Raji (cell line): ENCODE data around the gene RPL28.

Source experiments
- POLR2A ChIP-seq: IDR thresholded peaks from 2 replicates; pipeline ENCODE4 v1.6.1; 2011; ENCODE audit warnings: low read depth, low read length, control low read depth; ENCODE audit not compliant: insufficient read depth

Gene RPL28

DNA sequence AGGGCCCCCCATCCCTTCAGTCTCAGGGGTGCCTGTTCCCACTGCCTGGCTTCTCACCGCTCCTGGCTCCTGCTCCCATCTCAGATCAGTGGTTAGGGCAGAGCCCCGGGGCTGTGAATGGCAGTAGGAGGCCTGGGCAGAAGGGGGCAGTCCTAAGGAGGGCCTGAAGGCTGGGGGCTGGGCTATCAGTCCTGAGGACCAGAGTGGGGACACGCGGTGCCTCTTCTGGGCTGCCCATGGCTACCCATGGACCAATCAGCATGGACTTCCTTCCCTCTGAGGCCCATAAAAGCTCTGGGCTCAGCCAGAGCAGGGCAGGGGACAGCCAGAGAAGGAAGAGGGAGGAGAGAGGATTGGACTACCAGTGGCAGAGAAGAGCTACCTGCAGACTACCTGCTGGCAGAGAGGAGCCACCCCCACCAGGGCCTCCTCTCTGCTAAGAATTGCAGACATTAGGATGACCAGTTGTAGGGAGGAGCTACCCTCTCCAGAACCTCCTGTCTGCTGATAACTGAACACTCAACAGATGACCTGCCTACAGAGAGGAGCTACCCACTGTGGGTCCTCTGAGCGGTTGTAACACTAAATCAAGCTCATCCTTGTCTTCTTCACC lies 34.0 kb downstream of the RPL28 start:
- TF ChIP-seq POLR2A: no peak

DNA sequence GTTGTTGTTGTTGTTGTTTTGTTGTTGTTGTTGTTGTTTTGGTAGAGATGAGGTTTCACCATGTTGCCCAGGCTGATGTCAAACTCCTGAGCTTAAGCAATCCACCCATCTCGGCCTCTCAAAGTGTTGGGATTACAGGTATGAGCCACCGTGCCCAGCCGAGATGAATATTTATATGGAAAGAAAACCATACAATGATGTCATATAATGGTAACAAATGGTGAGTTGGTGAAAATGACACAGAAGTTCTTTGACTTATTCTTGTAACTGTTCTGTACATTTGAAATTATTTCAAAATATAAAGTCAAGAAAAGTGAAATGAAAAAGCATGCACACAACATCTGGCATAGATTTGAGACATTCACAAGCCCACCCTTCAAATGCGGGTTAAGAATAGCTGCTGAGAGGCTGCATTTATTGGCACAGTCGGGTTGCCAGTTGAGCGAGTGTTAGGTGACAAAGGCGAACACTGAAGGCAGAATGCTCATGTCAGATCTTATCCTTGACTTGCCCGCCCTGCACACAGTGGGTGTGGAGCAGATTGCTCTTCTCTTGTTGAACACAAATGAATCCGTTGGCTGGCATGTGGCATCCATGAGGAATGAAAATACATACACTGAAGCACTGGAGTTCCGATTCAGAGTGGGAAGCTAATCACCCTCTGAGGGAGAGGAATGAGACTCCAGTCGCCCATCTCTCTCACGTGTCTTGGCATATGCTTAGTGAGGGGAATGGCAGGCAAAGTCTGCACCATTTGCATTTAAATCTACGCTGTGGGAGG lies 37.7 kb downstream of the RPL28 start:
- TF ChIP-seq POLR2A: no peak

- TF ChIP-seq POLR2A: no peak
These were observed 38.8 kb downstream of the RPL28 start for GRCh38 chr19:55424518-55424917.

DNA sequence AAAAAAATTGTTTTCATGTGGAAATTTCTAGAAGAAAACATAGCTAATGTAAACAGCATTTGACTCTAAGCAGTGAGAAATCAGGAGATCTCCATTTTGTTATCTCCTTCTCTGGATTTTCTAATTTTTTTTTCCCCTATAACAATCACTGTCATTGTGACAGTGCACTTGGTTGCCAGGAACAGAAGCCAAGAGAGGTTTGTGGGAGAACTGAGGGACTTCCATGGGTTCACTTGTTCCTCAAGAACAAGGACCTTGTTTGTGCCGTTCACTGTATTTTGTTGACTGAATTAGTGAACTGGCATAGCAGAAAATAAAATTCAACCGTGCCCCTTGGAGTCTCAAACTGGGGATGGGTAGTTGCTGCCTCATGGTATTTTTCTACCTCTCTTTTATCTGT lies 40.3 kb downstream of the RPL28 start:
- no peak for TF ChIP-seq POLR2A

GRCh38 chr19:55431183-55431582 lies 45.5 kb downstream of the RPL28 start:
- TF ChIP-seq POLR2A: no peak

- TF ChIP-seq POLR2A: no peak
These were observed 46.7 kb downstream of the RPL28 start for GRCh38 chr19:55432241-55432959.

DNA sequence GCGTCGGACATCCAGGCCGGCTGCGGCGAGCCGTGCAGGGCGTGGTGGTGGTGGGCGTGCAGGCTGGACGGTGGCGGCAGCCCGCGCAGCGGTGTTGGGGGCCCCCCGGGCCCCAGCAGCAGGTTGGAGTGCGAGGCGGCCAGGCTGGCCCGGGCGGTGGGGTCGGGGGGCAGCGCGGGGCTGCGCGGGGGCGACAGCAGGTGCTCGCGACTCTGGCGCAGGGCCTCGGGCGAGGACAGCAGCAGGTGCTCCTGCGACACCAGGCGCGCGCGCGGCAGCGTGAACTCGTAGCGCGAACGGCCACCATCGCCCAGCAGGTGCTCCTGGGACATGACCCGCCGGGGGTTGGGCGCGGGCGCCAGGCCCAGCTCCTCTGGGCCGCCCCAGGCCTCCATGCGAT lies 47.6 kb downstream of the RPL28 start:
- TF ChIP-seq POLR2A: no peak

- TF ChIP-seq POLR2A: no peak
These were observed 48.7 kb downstream of the RPL28 start for GRCh38 chr19:55434356-55434919.

DNA sequence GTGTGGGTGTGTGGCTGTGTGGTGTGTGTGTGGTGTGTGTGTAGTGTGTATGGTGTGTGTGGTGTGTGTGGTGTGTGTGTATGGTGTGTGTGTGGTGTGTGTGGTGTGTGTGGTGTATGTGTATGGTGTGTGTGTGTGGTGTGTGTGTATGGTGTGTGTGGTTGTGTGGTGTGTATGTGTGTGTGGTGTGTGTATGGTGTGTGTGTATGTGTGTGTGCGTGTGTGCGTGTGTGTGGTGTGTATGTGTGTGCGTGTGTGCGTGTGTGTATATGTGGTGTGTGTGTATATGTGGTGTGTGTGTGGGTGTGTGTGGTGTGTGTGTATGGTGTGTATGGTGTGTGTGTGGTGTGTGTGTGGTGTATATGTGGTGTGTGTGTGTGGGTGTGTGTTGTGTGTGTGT lies 49.3 kb downstream of the RPL28 start:
- TF ChIP-seq POLR2A: no peak

DNA sequence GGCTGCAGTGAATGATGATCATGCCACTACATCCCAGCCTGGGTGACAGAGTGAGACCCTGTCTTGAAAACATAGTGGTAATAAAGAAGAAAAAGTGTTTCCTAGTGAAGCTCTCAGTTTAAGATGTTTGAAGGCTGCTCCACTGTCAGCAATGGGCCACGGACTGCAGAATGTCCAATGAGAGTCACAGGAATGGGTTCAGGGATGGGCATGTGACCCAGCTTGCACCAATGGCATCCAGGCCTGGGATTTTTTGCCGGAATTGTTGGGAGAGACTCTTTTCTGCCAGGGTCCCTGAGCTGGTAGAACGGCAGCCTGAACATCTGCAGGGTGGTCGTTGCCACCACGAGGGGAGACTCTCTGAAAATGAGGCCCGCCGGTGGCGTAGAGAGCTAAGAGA lies 51.1 kb downstream of the RPL28 start:
- TF ChIP-seq POLR2A: no peak

- TF ChIP-seq POLR2A: no peak
These were observed 51.7 kb downstream of the RPL28 start for GRCh38 chr19:55437410-55437809.

GRCh38 chr19:55439052-55439451 lies 53.3 kb downstream of the RPL28 start:
- TF ChIP-seq POLR2A: no peak

GRCh38 chr19:55440411-55441105 lies 54.8 kb downstream of the RPL28 start:
- TF ChIP-seq POLR2A: no peak

DNA sequence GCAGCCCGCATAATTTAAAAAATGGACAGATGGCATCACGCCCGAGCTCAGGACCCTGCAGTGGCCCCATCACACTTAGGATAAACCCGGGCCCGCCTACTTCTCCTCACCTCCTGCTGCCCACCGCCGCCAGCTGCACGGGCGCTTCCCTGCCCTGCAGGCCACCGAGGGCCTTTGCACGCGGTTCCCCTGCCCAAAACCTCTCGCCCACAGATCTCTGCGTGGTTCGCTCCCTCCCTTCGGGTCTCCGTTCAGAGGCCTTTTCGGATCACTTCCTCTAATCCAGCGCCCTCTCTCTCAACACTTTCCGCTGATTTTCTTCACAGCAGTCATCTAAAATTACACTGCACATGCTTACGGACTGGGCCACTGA lies 55.6 kb downstream of the RPL28 start:
- no peak for TF ChIP-seq POLR2A

DNA sequence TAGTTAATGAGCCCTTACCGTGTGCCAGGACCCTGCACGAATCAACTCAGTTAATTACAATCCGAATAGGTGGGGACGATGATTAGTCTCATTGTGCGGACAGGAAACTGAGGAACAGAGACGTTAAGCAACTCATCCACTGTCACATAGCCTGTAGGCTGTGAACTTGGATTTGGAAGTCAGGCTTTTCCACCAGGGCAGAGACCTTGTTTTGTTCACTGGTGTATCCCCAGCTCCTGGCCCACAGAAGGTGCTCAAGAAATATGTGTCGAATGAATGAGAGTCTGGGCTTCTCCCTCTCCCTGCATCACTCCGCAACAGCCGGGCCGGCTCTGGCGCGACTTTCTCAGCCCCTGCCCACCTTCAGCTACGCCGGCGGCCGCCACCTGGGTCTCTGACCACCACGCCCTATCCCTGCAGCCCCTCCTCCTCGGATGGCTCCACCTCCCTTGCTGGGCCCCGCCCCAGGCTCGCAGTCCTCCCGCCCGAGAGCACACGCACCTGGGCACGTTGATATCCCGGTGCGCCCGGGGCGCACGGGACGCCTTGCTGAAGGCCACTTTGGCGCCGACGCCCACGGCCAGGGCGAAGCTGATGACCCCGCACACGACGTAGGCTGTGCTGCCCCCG lies 56.1 kb downstream of the RPL28 start:
- no peak for TF ChIP-seq POLR2A

DNA sequence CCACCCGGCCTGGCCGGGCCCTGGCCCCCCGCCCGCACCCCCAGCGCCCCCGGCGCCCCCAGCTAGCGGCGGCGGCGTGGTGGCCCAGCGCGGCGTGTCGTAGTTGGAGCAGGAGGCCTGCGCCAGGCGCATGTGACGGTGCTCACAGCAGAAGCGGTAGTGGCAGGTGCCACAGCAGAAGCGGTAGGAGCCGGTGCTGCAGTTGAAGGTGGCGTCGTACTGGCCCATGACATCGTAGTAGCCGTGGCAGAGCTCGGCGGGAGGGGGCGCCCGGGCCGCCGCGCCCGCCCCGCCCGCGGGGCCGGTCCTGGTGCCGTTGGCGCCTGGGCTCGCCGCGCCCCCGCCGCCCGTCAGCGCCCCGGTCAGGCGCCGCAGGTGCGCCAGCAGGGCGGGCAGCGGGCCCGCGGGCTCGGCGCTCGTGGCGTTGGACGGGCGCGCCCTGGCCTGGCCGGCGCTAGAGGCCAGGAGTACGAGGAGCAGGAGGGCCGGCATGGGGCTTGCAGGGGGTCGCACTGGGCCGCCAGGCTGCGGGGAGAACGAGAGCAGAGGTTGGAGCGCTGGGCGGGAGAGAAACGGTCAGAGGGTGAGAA lies 56.7 kb downstream of the RPL28 start:
- TF ChIP-seq POLR2A: no peak
